HEK293 (cell line): ENCODE measurements around the gene ETHE1.
A peak's percentile ranks its signal among the peaks of the same experiment; 100 is the strongest.

Source experiments
- CTCF ChIA-PET: fragments of 350-600 bp; formaldehyde crosslinking; extraction: SDS; loops from one replicate; lab custom pipeline; 2021; ENCODE audit warnings: antibody characterized with exemption; lab: Yijun Ruan, JAX
- POLR2A ChIA-PET: fragments of 300-600 bp; formaldehyde crosslinking; extraction: SDS; loops from one replicate; lab custom pipeline; 2020; ENCODE audit warnings: antibody characterized with exemption, inconsistent platforms; lab: Yijun Ruan, JAX
- H3K27ac ChIP-seq: fragments of 200-500 bp; sonication (Bioruptor generic); 2 replicates; pipeline ENCODE4 v1.5.1; 2014; ENCODE audit warnings: low read depth, low read length, control low read depth, inconsistent platforms; ENCODE audit errors: extremely low read depth
- H3K36me3 ChIP-seq, 2 experiments: fragments of 200-500 bp in 1 of 2; sonication (Bioruptor generic) in 1 of 2; 1 replicate in 1 of 2; 2 replicates in 1 of 2; pipeline ENCODE4 v1.5.1; 2014 to 2017; ENCODE audit warnings: inconsistent platforms in 2 of 2, low read length in 2 of 2; ENCODE audit not compliant: control insufficient read depth in 2 of 2, insufficient read depth in 1 of 2
- H3K4me1 ChIP-seq: fragments of 200-500 bp; sonication (Bioruptor generic); 2 replicates; pipeline ENCODE4 v1.5.1; 2014; ENCODE audit warnings: mild to moderate bottlenecking, low read length, inconsistent platforms; ENCODE audit not compliant: control insufficient read depth, insufficient read depth
- H3K4me3 ChIP-seq: 2 replicates; pipeline ENCODE4 v1.5.1; 2011; ENCODE audit warnings: low read depth, mild to moderate bottlenecking, control low read depth, low read length, moderate library complexity
- H3K9me3 ChIP-seq: fragments of 200-500 bp; sonication (Bioruptor generic); 2 replicates; pipeline ENCODE4 v1.5.1; 2014; ENCODE audit warnings: low read depth, low read length, inconsistent platforms; ENCODE audit not compliant: control insufficient read depth, insufficient read depth
- HOXC10 ChIP-seq: sonication (generic); formaldehyde crosslinking; IDR thresholded peaks from 2 replicates; pipeline ENCODE4 v1.8.1; 2023; ENCODE audit warnings: mild to moderate bottlenecking, missing genetic modification reagents
- KLF16 ChIP-seq: fragments of 450-650 bp; formaldehyde crosslinking; IDR thresholded peaks from 2 replicates; pipeline ENCODE4 v1.5.1; 2017; ENCODE audit warnings: missing biosample characterization, missing genetic modification characterization
- PRDM1 ChIP-seq: fragments of 450-650 bp; formaldehyde crosslinking; IDR thresholded peaks from 2 replicates; pipeline ENCODE4; 2016; ENCODE audit warnings: missing biosample characterization, missing genetic modification characterization
- PRDM4 ChIP-seq: fragments of 450-650 bp; formaldehyde crosslinking; IDR thresholded peaks from 2 replicates; pipeline ENCODE4 v1.5.1; 2017; ENCODE audit warnings: missing biosample characterization, missing genetic modification characterization
- SP2 ChIP-seq: fragments of 450-650 bp; formaldehyde crosslinking; IDR thresholded peaks from 2 replicates; pipeline ENCODE4 v1.5.1; 2016; ENCODE audit warnings: missing biosample characterization, missing genetic modification characterization
- SP7 ChIP-seq: fragments of 450-650 bp; formaldehyde crosslinking; IDR thresholded peaks from 2 replicates; pipeline ENCODE4 v1.5.1; 2016; ENCODE audit warnings: missing biosample characterization, missing genetic modification characterization
- TCF7L2 ChIP-seq: IDR thresholded peaks from 2 replicates; pipeline ENCODE4 v1.6.1; 2011; ENCODE audit warnings: low read depth, mild to moderate bottlenecking, inconsistent platforms, low read length, moderate library complexity, borderline replicate concordance
- ZBTB26 ChIP-seq: fragments of 450-650 bp; formaldehyde crosslinking; optimal IDR thresholded peaks from 2 replicates; pipeline ENCODE3; 2016; ENCODE audit warnings: missing biosample characterization, mild to moderate bottlenecking, missing genetic modification characterization
- ZBTB44 ChIP-seq: fragments of 450-650 bp; IDR thresholded peaks from 2 replicates; pipeline ENCODE4 v1.5.1; 2018; ENCODE audit warnings: missing biosample characterization, mild to moderate bottlenecking, missing genetic modification characterization
- ZNF133 ChIP-seq: fragments of 450-650 bp; formaldehyde crosslinking; IDR thresholded peaks from 2 replicates; pipeline ENCODE4 v1.5.1; 2016; ENCODE audit warnings: missing biosample characterization, missing genetic modification characterization
- ZNF140 ChIP-seq: fragments of 450-650 bp; formaldehyde crosslinking; IDR thresholded peaks from 2 replicates; pipeline ENCODE4 v1.5.1; 2016; ENCODE audit warnings: missing biosample characterization, missing genetic modification characterization
- ZNF2 ChIP-seq: fragments of 450-650 bp; formaldehyde crosslinking; IDR thresholded peaks from 2 replicates; pipeline ENCODE4 v1.5.1; 2016; ENCODE audit warnings: missing biosample characterization, missing genetic modification characterization
- ZNF324 ChIP-seq: fragments of 450-650 bp; formaldehyde crosslinking; IDR thresholded peaks from 2 replicates; pipeline ENCODE4 v1.5.1; 2016; ENCODE audit warnings: missing biosample characterization, missing genetic modification characterization
- ZNF510 ChIP-seq: fragments of 450-650 bp; formaldehyde crosslinking; IDR thresholded peaks from 2 replicates; pipeline ENCODE4 v1.5.1; 2018; ENCODE audit warnings: mild to moderate bottlenecking, missing genetic modification characterization, missing biosample characterization; ENCODE audit not compliant: insufficient replicate concordance
- ZNF600 ChIP-seq: fragments of 450-650 bp; formaldehyde crosslinking; IDR thresholded peaks from 2 replicates; pipeline ENCODE4 v1.5.1; 2016; ENCODE audit warnings: missing biosample characterization, missing genetic modification characterization
- ZNF624 ChIP-seq: fragments of 450-650 bp; formaldehyde crosslinking; IDR thresholded peaks from 2 replicates; pipeline ENCODE4 v1.5.1; 2017; ENCODE audit warnings: missing biosample characterization, missing genetic modification characterization
- ZNF654 ChIP-seq: fragments of 450-650 bp; formaldehyde crosslinking; IDR thresholded peaks from 2 replicates; pipeline ENCODE4 v1.5.1; 2016; ENCODE audit warnings: low read depth, missing biosample characterization, missing genetic modification characterization
- ZNF660 ChIP-seq: fragments of 450-650 bp; IDR thresholded peaks from 2 replicates; pipeline ENCODE4 v1.5.1; 2018; ENCODE audit warnings: missing biosample characterization, mild to moderate bottlenecking, missing genetic modification characterization
- ZSCAN16 ChIP-seq: fragments of 450-650 bp; formaldehyde crosslinking; IDR thresholded peaks from 2 replicates; pipeline ENCODE4 v1.5.1; 2016; ENCODE audit warnings: missing biosample characterization, missing genetic modification characterization
- ZSCAN5A ChIP-seq: fragments of 450-650 bp; formaldehyde crosslinking; IDR thresholded peaks from 2 replicates; pipeline ENCODE4 v1.5.1; 2016; ENCODE audit warnings: missing biosample characterization, missing genetic modification characterization

Gene ETHE1

GRCh38 chr19:43570174-43570791 is 43.3 kb upstream of the ETHE1 start (continued):
- TF ChIP-seq SP7 (tag by site-specific recombination) (0 out of 2 replicates have a peak, but pooled peaks have one; percentile 7), ZNF624 (no peak), SP2 (tag by site-specific recombination) (no peak), HOXC10 (CRISPR knock-in tag) (no peak), ZNF324 (tag by site-specific recombination) (no peak), ZNF140 (no peak), PRDM1 (tag by site-specific recombination) (0 out of 2 replicates have a peak, but pooled peaks have one; percentile 0), ZNF654 (tag by site-specific recombination) (no peak), ZNF2 (no peak), ZNF600 (tag by site-specific recombination) (no peak), ZBTB44 (tag by site-specific recombination) (no peak), ZNF660 (tag by site-specific recombination) (no peak), ZSCAN5A (tag by site-specific recombination) (0 out of 2 replicates have a peak, but pooled peaks have one; percentile 31), ZSCAN16 (tag by site-specific recombination) (no peak), ZNF510 (tag by site-specific recombination) (no peak), PRDM4 (no peak)

GRCh38 chr19:43569657-43570056 is 42.7 kb upstream of the ETHE1 start:
- Histone ChIP-seq H3K4me1 (peaks cover 33% of the 10 kb centered on the region), H3K4me3 (no peak overlapping the region), H3K36me3 (peaks cover 28 to 78% of the 10 kb centered on the region in 2 experiments), H3K9me3 (no peaks in the 10 kb centered on the region; the same call in 1 of the 2 replicates), H3K27ac (no peak overlapping the region)
- TF ChIP-seq ZNF510 (tag by site-specific recombination) (no peak), KLF16 (tag by site-specific recombination) (no peak), ZBTB26 (peak; percentile 13), TCF7L2 (no peak), ZNF133 (tag by site-specific recombination) (no peak; the same call in 1 of the 2 replicates)
- CTCF ChIA-PET: interaction anchor here (0.6 to 12.5 kb wide), 4 partner anchors 8 to 198 kb away, joined by 3 to 167 read pairs (median 4); no protein-coding TSS in a partner anchor
- POLR2A ChIA-PET: interaction anchor here (0.7 to 1.6 kb wide), 3 partner anchors 14 to 1707 kb away, joined by 3 to 4 read pairs (median 4); no protein-coding TSS in a partner anchor
